UCSD-AML1 (cell line): ENCODE data around the gene MAP3K14.
A peak's percentile ranks its signal among the peaks of the same experiment; 100 is the strongest.

Source experiments
- DNase-seq: peaks from one replicate; lab custom pipeline; 2025; ENCODE audit not compliant: unreplicated experiment; lab: John Stamatoyannopoulos, UW

MAP3K14 gene

DNA sequence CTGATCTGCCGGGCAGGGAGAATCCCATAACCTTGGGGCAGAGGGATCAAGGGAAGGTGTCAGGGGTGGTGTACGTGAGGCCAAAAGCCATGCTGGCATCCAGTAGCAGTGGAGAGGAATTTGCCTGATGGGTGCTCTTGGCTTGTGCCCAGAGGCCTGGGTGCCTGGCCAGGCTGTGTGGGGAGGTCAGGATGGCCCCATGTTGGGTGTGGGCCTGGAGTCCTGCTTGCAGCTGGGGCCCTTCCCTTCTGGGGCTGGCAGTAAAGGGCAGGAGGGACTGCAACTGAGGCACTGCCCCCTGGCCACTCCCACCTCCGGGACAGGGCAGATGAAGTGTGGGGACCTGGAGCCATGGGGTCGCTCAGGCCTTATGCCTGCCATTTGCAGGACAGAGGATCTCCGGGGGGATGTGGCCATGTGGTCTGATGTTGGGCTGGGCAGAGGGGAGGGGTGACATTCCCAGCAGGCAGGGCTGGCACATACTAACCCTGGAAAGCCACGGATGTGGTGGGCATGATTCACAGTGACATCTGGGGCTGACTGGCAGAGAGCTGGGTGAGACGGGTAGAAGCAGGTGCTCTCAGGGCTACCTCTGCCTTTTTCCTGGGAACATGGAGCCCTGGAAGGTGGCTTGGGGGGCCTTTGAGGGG, 91.6 kb downstream of the MAP3K14 start:
- peak; percentile 51 for DNase-seq

DNA sequence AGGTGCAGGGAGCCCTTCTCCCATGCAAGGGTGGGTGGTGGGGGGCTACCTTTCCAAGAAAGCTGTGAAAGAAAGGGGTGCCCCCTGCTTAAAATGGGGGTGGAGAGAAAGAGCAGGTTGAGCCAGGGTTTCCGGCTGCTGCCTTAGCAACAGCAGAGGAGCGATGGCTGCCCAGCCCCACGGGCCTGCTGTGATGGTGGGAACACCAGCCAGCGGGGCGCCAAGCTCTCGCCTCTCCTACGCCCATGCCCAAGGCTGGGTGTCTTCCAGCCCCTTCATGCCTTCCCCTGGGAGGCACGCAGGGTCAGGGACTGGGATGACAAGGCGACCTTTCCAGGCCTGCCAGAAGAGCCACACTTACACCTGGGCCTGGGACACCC, 92.2 kb downstream of the MAP3K14 start:
- no peak for DNase-seq

DNA sequence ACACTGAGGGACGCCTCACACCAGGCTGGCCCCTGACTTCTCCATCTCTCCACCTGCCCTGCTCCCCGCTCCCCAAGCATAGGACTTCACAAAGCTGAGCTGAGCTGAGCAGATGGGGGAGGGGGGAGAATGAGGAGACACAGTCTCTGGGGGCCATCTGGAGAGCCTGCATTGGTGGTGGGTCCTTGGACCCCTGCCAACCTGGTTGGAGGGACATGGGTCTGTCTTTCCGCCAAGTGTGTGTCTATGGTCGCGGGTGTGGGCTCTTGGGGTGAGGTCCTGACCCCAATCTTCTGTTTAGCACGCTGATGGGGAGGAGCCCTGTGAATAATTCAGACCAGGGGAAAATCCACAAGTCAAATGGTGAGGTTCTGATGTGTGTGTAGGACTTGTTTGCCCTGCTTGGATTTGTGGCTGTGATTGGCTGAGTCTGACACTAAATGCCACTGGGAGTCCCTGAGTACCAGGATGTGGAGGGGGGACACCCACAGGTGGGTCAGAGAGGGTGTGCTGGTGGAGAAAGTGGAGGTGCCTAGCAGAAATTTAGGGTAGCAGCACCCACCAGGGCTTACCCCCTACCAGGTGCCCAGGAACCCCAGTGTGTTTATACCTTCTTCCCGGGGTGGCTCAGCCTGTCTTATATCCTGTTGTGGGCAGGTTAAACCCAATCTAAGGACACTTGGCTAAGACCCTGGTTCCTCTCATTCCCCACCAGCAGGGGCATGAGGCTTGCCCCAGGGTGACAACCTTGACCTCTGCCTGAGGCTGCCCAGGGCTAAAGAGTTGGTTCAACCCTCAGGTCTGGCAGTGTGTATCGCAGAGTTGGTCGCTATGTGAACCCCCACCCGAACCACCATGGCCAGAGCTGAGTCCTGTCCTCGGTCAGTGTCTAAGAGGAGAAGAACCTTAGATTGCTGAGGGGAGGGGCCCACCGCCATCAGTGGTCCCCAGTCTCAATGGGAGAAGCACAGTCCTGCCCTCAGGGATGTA, 93.0 kb downstream of the MAP3K14 start:
- DNase-seq = no peak

DNA sequence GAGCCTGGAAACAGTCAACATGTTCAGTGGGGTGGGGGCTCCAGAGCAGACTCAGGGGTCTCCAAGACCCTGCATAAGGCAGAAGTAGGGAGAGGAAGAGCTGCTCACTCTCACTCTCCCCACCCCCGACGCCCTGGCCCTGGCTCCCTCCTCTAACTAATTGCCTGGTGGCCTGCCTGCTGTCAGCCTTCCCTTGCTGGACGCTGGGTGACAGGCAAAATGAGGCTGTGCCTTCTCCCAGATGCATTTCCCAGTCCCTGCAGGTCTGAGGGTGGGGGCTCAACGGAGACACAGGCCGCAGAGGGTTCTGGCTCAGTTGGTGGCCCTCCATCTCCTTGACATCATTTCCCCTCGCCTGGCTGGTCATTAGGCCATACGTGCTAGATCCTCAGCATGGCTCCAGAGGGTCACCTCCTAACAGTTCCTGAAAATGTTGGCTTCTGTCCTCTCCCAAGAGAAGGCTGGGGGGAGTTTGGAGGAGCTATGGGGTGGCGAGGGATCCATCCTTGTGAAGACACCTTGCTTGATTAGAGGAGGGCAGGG, 93.8 kb downstream of the MAP3K14 start:
- no peak for DNase-seq

DNA sequence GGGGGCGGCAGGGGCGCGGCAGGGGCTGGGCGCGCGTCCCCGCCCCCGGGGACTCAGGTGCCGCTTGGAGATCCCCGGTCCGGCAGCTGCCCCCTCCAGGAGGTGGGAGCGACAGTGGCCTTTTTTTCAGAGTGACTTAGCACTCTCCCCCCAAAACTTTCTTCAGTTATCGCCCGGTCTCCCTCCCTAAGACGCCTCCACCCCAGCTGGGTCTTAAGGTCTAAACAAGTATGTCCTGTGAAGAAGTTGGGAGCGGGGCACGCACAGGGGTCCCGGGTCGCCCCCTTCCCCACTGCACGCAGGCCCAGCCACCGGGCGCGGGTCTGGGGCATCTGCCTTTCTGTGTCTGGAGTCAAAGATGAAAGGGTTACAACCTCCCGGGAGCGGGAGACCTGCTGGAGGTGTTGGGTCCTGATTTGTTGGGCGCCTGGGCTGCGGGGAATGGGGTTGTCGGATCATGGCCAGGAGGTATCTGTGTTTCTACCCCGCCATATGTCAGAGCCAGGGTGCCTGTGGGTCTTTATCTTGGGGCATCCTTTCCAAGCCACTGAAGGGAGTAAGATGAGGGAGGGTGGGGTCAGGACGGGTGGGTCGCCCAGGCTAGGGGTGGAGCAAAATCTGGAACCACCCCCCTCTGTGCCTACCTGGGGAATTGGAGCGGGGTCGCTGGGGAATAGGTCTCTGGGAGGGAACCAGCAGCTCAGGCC, 94.4 kb downstream of the MAP3K14 start:
- DNase-seq = no peak

DNA sequence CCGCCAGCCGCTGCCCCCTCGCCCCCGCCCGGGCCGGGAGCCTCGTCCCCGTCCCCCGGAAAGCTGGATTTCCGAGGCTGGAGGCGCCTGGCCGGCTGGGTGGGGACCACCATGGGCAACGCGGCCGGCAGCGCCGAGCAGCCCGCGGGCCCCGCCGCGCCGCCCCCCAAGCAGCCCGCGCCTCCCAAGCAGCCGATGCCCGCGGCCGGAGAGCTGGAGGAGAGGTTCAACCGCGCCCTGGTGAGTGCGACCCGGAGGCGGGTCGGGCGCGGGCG, 94.9 kb downstream of the MAP3K14 start:
- no peak for DNase-seq

DNA sequence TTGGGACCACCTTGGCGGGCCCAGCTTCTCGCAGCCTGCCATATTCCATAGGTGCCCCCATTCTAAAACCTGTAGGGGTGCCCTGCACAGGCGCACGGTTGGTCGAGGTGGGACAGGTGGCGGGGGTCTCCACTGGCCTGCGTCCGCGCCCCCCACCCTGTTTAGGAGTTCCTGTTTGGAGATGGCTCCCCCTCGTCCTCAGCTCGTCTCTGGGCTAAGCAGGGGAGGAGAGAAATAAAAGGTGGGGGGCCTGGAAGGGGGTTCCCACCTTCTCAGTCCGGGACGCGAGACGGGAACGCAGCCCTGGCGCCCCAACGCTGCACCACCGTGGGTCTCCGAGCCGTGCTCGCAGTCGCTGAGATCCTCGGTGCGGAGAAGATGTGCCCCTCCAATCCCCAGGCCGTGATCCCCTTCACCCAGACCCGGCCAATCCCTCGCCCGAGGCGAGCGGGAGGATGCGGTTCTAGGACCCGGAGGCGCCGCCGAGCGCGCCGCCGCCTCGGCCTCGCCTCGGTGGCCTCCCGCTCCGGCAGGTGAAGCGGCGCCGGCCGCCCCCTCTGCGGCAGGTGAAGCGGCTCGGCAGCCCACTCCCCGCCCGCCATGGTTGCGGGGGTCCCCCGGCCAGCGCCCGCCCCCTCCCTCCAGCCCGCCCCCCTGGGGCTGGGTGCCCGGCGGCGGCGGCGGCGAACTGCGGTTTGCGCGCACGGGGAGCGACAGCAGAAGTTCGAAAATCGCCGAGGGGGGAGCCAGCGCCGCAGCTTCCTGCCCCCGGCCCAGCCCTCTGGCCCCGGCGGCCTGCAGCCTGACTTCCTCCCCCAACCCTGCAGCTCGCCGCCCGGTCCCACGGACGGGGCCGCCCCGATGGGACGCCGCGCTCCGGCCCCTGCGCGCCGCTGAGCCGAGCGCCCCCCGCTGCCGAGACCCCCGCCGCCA, 95.5 kb downstream of the MAP3K14 start, which contains the start of gene FMNL1:
TSS of gene FMNL1 (plus strand) at position 805 of the 933 bp plus-strand sequence. CDS start 240 bp downstream, outside the sequence.
- peak; percentile 69 for DNase-seq

DNA sequence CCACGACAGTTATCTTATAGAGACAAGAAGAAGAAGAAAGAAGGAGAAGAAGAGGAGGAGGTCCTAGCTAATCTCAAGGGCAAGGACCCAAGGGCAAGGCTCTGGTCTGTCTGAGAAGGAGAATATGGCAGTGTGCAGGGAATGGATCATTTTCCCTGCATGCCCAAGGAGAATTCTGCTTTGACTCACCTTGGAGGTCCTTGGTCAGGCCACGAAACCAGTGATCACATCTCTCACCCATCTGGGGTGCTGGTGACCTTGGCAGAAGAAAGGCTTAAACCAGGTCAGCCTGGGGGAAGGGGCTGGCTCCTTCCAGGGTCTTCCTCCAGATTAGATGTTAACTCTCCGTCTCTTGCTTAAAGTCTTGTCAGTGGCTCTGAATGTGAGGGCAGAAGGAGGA, 96.7 kb downstream of the MAP3K14 start:
- DNase-seq = no peak

DNA sequence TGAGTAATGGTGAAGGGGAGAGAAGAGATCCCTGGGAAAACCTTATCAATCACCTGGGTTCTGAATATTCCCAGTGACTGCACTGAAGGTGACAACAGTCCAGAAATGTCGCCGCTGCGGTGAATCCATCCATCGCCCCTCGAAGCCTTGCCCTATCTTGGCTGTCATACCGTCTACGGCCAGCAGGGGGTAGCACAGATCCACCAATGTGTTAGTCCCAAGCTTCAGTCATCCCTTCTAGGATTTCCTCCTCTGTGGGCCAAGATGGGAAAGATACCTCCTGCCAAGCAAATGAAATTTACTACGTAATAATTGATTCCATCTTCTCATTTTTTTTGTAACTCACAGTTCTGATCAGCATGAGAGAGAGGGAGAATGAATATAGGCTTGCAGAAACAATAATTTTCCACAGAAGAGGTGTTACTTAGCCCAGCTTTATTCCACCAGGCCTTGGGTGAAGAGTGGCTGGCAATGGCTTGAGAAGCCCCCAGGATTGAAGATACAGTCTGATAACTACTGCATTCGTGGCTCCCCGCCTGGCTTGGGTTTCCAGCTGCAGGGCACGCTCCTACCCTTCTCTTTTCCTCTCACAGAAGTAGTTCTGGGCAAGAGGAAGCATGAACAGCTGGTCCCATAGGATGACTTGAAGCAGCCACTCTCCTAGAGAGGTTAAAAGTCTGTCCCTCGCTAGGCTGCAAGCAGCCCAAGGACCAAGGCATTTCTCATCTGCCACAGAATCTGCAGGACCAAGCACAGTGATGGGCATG, 97.7 kb downstream of the MAP3K14 start:
- peak; percentile 77 for DNase-seq
